Measurements from ENCODE around the gene GLRA3. TPM values are rescaled to one million over a fixed set of nuclear protein-coding genes. Genes with fewer than 3 reads are reported as not detected.
"Not testable (repeated sequence)": the region's sequence is repeated elsewhere in the genome, so short reads cannot be mapped to it uniquely, and the experiment has no call there.

Gene GLRA3
- not detected for total RNA-seq

DNA sequence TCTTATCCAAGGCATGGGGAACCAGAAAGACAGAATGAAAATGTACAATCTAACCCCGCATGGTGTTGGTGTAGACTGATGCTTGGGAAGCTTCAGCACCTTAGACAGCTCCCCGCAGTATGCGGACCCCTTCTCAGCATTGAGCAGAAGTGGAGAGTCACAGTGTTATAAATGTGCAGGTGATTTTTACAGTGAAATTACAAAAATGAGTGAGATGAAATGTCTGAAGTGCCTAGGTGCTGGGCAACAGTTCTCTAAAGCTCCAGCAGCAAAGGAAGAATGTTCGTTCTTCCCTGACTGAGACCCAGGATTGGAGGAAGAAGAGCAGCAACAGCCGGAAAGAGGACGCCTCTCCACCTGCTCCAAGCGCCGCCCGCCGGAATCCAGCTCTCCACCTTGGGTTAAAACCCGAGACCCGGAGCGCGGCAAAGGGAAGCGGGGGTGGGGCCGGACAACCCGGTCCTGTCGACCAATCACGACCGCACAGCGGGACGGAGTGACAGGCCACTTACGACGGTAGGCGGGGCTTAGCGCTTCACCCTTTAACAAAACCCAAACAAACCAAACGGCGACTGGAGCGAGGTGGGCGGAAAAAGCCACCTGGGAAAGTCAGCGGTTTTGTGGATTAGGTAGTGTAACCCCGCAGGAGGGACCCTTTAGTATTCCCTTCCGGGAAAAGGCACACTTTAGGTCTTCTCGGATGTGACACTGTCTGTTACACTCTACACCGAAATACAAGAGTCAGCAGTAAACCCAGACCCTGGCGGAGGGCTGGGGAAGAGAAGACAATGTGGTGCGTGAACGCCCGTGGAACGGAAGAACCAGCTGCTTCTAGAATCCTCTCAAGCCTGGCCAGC, at the start of gene GLRA3:
Gene GLRA3 (minus strand): TSS at position 403 of the 857 bp plus-strand sequence. CDS start 436 bp downstream, outside the sequence.
- H3K4me3 ChIP-seq = peak within 1 kb of the TSS in 1 of 2 donors; percentile 38
- intact Hi-C loops (cut with DNase I) = no loop called here

DNA sequence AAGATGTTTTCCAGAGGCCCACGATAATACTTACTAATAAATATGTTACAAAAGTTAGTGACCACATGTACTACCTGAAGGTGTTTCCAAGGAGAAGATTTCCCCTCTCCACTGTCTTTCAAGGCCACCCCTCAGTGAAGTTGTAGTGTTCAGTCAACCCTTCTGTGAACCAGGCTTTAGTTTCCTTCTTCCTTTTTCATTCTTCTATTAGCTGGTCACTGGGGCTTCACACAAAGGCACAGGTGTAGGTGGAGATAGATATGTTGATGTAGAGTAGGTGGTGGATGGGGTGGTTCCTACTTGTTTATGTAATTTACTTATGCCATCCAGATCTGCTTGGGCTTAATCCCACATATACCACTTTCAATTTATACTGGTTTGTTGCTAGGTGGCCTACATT, 45.9 kb upstream of the GLRA3 start:
- H3K27me3 ChIP-seq = no peaks in the 10 kb centered on the region
- H3K27ac ChIP-seq = no peak overlapping the region
- no peak overlapping the region for H3K4me3 ChIP-seq
- DNase-seq (ENCODE audit: low spot score in 2 of 2) = no peak
- H3K36me3 ChIP-seq = no peaks in the 10 kb centered on the region
- no peaks in the 10 kb centered on the region for H3K4me1 ChIP-seq
- TF ChIP-seq, protein P1, sequence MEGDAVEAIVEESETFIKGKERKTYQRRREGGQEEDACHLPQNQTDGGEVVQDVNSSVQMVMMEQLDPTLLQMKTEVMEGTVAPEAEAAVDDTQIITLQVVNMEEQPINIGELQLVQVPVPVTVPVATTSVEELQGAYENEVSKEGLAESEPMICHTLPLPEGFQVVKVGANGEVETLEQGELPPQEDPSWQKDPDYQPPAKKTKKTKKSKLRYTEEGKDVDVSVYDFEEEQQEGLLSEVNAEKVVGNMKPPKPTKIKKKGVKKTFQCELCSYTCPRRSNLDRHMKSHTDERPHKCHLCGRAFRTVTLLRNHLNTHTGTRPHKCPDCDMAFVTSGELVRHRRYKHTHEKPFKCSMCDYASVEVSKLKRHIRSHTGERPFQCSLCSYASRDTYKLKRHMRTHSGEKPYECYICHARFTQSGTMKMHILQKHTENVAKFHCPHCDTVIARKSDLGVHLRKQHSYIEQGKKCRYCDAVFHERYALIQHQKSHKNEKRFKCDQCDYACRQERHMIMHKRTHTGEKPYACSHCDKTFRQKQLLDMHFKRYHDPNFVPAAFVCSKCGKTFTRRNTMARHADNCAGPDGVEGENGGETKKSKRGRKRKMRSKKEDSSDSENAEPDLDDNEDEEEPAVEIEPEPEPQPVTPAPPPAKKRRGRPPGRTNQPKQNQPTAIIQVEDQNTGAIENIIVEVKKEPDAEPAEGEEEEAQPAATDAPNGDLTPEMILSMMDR (IDR thresholded peaks at IDR 0.05) = no peak
- no peaks in the 10 kb centered on the region for H3K9me3 ChIP-seq
- intact Hi-C loops (cut with DNase I) = no loop called here

More for the DNA sequence above, at the start of gene GLRA3:
- no peak for DNase-seq (ENCODE audit: low spot score in 2 of 2)
- no peaks in the 10 kb centered on the region for H3K4me1 ChIP-seq
- H3K36me3 ChIP-seq = no peaks in the 10 kb centered on the region
- TF ChIP-seq, protein P1 (IDR thresholded peaks at IDR 0.05) = no peak
- no peaks in the 10 kb centered on the region for H3K9me3 ChIP-seq
- no peak within 1 kb of the TSS for H3K27ac ChIP-seq
- H3K27me3 ChIP-seq = no peaks in the 10 kb centered on the region

DNA sequence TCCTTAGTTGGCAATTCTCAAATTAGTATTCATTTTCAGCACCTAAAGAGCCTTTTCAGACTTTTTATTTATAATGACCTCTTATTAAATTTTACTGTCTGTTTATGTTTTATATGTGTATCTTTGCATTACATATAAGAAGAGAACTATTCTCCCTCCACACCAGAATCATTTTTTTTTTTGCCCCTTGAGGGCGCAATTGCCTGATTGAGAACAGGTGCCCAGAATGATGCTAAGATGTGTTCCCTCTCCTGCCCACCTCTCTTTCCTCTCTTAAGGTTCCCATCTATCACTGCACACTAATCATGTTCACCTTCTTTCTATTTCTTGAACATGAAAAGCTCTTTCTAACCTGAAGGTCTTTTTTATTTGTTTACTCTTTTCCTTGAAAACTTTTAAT, 44.9 kb upstream of the GLRA3 start:
- H3K4me1 ChIP-seq = no peaks in the 10 kb centered on the region

DNA sequence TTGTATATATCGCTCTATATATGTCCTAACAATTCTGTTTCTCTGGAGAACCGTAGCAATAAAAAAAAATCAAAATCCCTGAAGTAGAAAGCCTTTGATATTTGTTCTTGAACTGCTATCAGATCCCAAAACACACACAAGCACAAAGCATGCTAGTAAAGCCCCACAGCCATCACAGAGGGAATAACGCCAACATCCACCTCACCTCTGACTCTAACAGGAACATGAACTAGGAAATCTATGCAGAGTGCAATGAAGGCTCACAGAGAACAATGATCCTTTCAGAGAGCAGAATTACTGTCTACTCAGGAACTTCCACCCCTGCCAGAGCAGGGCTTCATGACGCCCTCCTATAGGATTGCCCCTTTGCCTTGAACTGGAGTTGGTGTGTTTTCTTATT, 44.1 kb upstream of the GLRA3 start:
- H3K27me3 ChIP-seq; H3K36me3 ChIP-seq; DNase-seq (ENCODE audit: low spot score in 2 of 2); H3K27ac ChIP-seq; H3K4me3 ChIP-seq; H3K4me1 ChIP-seq; H3K9me3 ChIP-seq; intact Hi-C loops (cut with DNase I): not testable (repeated sequence)

More for the DNA sequence above, 44.9 kb upstream of the GLRA3 start:
- DNase-seq (ENCODE audit: low spot score in 2 of 2) = no peak
- intact Hi-C loops (cut with DNase I) = no loop called here
- Histone ChIP-seq H3K27me3 (no peaks in the 10 kb centered on the region), H3K27ac (no peak overlapping the region), H3K36me3 (no peaks in the 10 kb centered on the region), H3K9me3 (no peaks in the 10 kb centered on the region), H3K4me3 (no peak overlapping the region)
- TF ChIP-seq, protein P1 (IDR thresholded peaks at IDR 0.05) = peak in 1 of 3 experiments; percentile 11

DNA sequence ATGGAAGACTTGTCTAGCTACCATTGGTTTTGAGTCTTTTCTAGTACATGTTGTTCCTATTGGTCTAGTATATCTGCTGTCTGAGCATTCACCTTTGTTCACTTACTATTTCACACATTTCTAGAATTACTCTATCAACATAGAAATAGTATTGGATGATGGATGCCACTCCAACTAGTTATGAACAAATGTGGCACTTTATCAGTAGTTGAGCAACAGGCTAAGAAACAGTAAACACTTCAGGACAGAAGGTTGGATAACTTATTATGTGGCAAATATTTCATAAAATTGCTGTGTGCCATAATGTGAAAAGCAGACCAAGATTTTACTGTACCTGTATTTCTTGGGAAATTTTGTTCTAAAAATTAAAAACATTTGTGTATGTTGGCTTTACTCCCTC, 42.4 kb upstream of the GLRA3 start:
- H3K27me3 ChIP-seq = no peaks in the 10 kb centered on the region
- H3K36me3 ChIP-seq = no peaks in the 10 kb centered on the region
- TF ChIP-seq, protein P1 (IDR thresholded peaks at IDR 0.05) = no peak
- H3K4me3 ChIP-seq = no peak overlapping the region
- intact Hi-C loops (cut with DNase I) = no loop called here
- H3K27ac ChIP-seq = no peak overlapping the region
- no peak for DNase-seq (ENCODE audit: low spot score in 2 of 2)
- H3K9me3 ChIP-seq = no peaks in the 10 kb centered on the region
- H3K4me1 ChIP-seq = no peaks in the 10 kb centered on the region

DNA sequence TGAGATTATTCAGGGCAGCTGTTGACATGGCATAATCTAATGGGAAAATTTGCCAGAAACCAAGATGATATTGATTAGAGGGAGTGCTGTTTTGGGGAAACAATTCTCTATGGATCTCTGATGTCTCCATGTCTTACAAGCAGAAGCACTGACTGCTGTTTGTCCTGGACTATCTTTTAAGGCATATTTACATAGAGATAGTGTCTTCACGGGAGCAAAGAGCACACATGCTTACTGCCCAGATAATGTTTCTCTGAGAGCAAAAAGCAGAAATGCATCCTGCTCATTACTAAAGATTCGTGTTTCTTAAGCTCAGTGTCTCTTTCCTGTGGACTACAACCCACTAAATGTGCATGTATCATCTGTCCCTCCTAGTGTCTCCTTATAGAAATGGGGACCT, 41.3 kb upstream of the GLRA3 start:
- no peak for DNase-seq (ENCODE audit: low spot score in 2 of 2)
- no peaks in the 10 kb centered on the region for H3K4me1 ChIP-seq
- H3K9me3 ChIP-seq = no peaks in the 10 kb centered on the region
- H3K36me3 ChIP-seq = no peaks in the 10 kb centered on the region
- no peaks in the 10 kb centered on the region for H3K27me3 ChIP-seq
- TF ChIP-seq, protein P1 (IDR thresholded peaks at IDR 0.05) = no peak
- H3K4me3 ChIP-seq = no peak overlapping the region
- intact Hi-C loops (cut with DNase I) = no loop called here
- no peak overlapping the region for H3K27ac ChIP-seq
